ENCODE measurements around the gene PHACTR3. TPM values are rescaled to one million over a fixed set of nuclear protein-coding genes. Genes with fewer than 3 reads are reported as not detected.

PHACTR3 gene
- polyA plus RNA-seq, 10 donors, result 3.9 to 15.7 (median 7.7) TPM

GRCh38 chr20:59668926-59669850, 64.8 kb downstream of the PHACTR3 start:
- DNase-seq, result no peak

DNA sequence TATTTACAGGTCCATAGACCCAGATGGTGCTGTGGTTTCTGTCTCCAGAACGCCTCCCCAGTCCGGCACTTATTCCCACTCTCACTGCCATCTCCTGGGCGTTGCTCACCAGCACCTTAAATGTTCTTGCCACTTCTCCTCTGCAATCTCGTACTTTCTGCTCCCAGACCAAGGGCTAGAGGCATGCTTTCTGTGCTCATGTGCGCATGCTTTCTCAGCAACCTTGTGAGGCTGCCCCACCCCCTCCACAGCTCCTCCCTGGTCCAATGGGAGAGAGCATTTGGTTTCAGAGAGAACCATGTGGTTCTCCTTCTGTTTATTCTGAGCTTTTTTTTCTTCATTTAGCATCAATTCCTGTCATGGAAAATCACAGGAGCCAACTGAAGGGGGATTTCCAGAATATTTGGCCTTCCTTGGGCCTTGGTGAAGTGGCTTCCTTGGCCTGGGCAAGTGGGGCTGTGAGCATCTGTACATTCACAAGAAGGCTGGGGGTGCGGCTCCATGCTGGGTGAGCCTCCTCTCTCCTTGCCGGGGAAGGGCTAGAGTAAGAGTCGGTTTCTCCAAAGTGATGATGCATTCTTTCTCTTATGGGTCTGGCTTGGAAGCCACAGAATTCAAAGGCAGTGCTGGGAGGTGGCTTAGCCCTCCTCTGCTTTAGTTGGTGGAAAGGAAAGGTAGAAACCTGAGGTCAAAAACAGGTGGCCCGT, 66.6 kb downstream of the PHACTR3 start:
- DNase-seq, result no peak

DNA sequence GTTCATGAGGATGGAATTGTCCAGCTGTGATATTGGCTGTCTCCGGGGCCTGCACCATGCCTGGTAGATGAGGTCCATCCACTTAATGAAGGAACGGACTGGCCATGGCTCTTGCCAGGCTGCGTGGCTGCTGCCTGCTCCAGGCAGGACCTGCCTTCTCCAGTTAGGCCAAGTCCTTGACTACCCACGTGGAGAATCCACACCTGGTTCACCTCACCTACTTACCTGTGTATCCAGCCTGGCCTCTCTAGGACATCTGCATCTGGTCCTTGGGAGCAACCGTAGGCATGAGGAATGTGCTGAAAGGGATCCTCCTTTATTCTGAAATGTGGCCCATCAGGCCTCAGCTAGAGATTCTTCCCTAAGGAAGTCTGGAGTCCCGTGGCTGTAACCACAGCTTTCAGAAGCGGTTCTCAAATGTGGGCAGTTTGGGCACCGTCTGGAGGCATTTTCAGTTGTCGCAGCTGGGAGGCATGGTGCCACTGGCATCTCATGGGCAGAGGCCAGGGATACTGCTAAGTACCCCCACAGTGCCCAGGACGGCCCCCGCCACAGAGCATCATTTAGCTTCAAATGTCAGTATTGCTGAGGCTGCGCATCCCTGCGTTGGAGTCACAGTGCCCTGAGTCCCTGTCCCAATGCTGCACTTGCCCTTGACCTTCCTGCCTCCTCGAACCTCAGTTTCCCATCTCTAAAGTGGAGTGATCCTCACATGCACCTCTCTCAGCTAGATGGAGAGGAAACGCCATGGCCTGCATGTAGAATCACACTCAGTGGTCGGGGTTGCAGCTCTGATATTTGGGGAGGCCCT, 67.5 kb downstream of the PHACTR3 start:
- DNase-seq, result no peak

GRCh38 chr20:59672576-59672975, 68.2 kb downstream of the PHACTR3 start:
- no peak for DNase-seq

GRCh38 chr20:59673288-59673997, 69.1 kb downstream of the PHACTR3 start:
- DNase-seq, result no peak

GRCh38 chr20:59673998-59674445, 69.7 kb downstream of the PHACTR3 start:
- DNase-seq, result no peak

DNA sequence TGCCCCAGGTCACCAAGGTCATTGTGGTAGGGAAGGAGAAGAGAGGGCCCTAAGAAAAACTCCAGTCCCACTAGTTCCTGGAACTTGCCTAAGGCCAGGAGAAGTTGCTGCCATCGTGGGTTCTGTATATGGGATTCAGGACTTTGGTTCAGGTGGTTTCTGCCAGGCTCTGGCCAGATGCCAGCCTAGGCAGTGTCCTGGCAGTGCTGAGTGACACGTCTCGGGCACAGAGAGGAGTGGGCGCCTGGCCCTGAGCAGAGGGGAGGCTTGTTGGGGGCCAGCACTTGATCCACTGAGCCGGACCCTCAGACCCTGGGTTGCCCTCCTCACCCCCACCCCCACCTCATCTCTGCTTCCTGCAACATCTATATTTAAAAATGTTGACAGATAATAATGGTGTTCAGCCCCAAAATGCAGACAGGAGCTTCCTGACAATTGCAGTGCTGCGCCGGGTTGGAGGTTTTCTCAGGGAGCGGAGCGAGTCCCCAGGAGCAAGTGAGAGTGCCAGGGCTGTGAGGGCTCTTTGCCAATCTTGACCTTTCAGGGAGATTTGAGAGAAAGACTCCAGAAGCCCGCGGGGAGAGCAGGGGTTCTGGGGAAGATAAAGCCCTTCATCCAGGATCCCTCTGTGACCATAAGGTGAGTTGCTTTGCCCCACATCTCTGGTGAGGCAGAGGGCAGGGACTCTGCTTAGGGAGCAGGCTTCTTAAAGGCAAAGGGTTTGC, 71.9 kb downstream of the PHACTR3 start:
- DNase-seq, result no peak

- DNase-seq, result no peak
These were observed 72.5 kb downstream of the PHACTR3 start for GRCh38 chr20:59676851-59677182.

DNA sequence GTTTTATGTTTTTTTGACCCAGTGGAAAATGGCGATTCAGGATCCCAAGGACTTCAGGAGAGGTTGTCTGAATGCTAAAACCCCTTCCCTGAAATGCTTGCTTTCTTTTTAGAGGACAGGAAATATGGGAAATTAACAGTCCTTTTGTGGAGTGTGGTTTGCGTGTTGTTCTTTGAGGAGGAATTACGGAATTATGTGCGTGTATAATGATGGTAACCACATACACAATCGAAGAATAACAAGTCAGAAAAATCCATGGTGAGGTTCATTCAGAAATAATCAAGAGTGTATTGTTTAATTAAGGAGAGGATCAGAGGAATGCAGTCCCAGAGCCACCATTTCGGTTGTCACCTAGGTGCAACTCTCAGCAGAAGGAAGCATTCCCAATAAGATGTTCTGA, 73.2 kb downstream of the PHACTR3 start:
- no peak for DNase-seq

DNA sequence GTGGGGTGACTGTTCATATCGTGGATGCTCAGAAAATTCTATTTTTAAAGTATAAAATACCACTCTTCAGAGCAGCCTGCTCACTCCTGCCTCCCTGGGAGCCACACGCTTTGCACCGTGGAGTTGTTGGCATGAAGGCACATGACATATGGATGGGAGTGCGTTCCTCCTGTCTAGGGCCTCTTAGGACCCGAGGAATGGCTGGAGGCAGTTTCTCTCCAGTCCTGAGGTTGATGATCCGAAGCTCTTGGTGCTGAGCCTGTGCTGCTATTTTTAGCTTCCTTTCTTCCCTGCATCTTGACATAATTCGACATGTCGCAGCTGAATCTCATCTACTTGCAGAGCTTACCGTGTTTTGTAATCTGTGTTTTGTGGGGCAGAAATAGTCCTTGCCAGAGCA, 73.9 kb downstream of the PHACTR3 start:
- peak; percentile 43 to 74 (median 45) for DNase-seq

DNA sequence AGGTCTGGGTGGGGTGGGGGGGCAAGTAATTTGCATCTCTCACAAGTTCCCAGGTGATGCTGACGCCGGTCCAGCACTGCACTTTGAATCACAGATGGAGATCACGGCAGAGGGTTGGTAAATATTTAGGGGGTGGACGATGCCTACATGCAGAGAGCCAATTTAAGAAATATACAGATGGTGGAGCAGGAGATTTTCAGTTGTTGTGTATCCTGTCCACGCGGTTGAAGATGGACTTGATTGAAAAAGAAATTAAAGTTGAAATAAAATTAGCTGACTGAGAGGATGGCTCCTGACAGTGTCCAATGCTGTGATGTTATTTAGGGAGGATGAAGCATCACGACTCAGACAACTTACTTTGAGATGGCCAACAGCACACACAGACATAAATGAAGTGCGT, 74.6 kb downstream of the PHACTR3 start:
- DNase-seq, result no peak

- no peak for DNase-seq
These were observed 75.9 kb downstream of the PHACTR3 start for GRCh38 chr20:59680148-59680650.

DNA sequence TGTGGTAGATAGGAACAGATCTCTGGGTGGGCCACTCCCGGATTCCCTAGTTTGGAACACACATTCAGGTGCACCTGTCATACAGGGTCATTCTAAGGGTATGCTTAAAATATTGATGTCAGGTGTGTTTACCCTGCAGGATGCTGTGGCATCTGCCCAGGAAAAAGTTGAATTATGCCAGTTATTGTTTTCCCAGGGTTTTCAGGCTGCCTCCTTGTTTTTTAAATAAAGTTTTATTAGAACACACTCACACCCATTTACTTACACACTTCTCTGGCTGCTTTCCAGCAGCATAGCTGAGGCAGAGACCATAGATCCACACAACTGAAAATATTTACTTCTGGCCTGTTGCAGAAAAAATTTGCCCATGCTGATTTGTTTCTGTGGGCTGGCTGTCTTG, 76.5 kb downstream of the PHACTR3 start:
- no peak for DNase-seq

- DNase-seq, result no peak
These were observed 78.3 kb downstream of the PHACTR3 start for GRCh38 chr20:59682603-59683002.

- DNase-seq, result no peak
These were observed 78.8 kb downstream of the PHACTR3 start for GRCh38 chr20:59683181-59683580.

- DNase-seq, result no peak
These were observed 80.4 kb downstream of the PHACTR3 start for GRCh38 chr20:59684685-59685242.

DNA sequence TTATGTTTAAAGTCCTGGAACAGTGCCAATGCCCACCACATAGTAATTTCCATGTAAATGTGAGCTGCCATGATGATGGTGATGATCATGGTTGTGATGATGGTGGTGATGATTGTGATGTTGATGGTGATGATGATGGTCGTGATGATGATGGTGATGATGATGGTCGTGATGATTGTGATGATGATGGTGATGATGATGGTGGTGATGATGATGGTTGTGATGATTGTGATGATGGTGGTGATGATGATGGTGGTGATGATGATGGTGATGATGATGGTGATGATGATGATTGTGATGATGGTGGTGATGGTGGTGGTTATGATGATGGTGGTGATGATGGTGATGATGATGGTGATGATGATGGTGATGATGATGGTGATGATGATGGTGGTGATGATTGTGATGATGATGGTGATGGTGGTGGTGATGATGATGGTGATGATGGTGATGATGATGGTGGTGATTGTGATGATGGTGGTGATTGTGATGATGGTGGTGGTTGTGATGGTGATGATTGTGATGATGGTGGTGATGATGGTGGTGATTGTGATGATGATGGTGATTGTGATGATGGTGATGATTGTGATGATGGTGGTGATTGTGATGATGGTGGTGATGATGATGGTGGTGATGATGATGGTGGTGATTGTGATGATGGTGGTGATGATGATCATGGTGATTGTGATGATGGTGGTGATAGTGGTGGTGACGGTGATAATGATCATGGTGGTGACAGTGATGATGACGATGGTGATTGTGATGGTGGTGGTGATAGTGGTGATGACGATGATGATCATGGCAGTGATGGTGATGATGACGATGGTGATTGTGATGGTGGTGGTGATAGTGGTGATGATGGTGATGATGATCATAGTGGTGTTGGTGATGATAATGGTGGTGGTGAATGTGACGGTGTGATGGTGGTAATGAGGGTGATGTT, 82.3 kb downstream of the PHACTR3 start:
- DNase-seq, result no peak

GRCh38 chr20:59688356-59688755, 84.0 kb downstream of the PHACTR3 start:
- DNase-seq, result peak in 2 of 3 donors; percentile 18 to 44

GRCh38 chr20:59688999-59689398, 84.7 kb downstream of the PHACTR3 start:
- DNase-seq, result no peak

All from muscle of back (tissue), 11 donors.